Measurements from ENCODE around the gene FMNL3. TPM values are rescaled to one million over a fixed set of nuclear protein-coding genes. Genes with fewer than 3 reads are reported as not detected.

Gene FMNL3
- total RNA-seq, 1 experiment from 2014 or later, result 11.4 TPM

DNA sequence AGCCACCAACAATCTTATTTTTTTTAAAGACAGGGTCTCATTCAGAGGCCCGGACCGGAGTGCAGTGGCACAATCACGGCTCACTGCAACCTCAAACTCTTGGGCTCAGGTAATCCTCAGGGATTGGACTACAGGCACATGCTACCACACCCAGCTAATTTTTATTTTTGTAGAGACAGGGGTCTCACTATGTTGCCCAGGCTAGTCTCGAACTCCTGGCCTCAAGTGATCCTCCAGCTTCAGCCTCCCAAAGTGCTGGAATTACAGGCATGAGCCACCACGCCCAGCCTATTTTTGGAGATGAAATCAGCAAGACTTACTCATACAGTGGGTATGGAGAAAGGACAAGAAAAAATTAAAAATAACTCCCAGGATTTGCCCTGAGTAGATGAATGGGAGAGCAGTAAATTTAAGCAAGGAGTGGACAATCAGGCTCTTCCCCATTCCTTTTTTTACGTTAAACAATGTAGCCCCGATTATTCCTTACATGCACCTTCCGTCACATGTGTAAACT lies 13.2 kb downstream of the FMNL3 start:
- Histone ChIP-seq H3K79me2 (ENCODE audit: low read length) (no peaks in the 10 kb centered on the region), H2AFZ (ENCODE audit: low read length) (no peak overlapping the region), H3K4me1 (ENCODE audit: low read length) (peaks cover 16% of the 10 kb centered on the region), H4K20me1 (ENCODE audit: insufficient read depth, low read depth, low read length) (no peaks in the 10 kb centered on the region; the same call in 1 of the 2 replicates), H3K4me3 (ENCODE audit: low read length) (no peak overlapping the region), H3K27me3 (ENCODE audit: low read length) (no peaks in the 10 kb centered on the region), H3K9me2 (replicated peaks; ENCODE audit: insufficient read depth, low read length) (no peaks in the 10 kb centered on the region), H3K36me3 (ENCODE audit: insufficient read depth, low read length) (no peaks in the 10 kb centered on the region), H3K27ac (ENCODE audit: low read length) (no peak overlapping the region), H3K4me2 (ENCODE audit: low read depth, low read length, poor library complexity, severe bottlenecking) (no peak overlapping the region), H3K9ac (ENCODE audit: low read length) (no peak overlapping the region), H3K9me3 (ENCODE audit: low read length) (no peaks in the 10 kb centered on the region)
- DNase-seq, result no peak

DNA sequence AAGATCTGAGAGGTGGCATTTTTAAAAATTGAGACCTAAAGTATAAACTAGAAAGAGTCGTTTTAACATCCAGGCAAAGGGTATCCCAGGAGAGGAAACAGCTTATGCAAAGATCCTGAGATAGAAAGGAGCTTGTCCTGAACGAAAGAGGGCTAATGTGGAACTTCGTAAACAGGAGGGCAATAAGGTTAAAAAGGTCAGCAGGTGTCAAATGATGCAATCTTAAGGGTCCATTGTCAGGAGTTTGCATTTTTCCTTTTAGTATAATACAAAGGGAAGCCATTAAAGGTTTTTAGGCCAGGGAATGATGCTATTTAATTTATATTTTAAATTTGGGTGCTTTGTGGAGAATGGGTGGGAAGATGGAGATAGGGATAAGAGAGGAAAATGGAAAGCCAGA lies 14.4 kb downstream of the FMNL3 start:
- no peaks in the 10 kb centered on the region for H3K79me2 ChIP-seq (ENCODE audit: low read length)
- no peaks in the 10 kb centered on the region; the same call in 1 of the 2 replicates for H4K20me1 ChIP-seq (ENCODE audit: insufficient read depth, low read depth, low read length)
- no peak overlapping the region for H2AFZ ChIP-seq (ENCODE audit: low read length)
- H3K9ac ChIP-seq (ENCODE audit: low read length), result no peak overlapping the region
- peaks cover 5% of the 10 kb centered on the region for H3K4me1 ChIP-seq (ENCODE audit: low read length)
- H3K9me2 ChIP-seq (replicated peaks; ENCODE audit: insufficient read depth, low read length), result no peaks in the 10 kb centered on the region
- no peaks in the 10 kb centered on the region for H3K27me3 ChIP-seq (ENCODE audit: low read length)
- no peak for DNase-seq
- H3K4me2 ChIP-seq (ENCODE audit: low read depth, low read length, poor library complexity, severe bottlenecking), result no peak overlapping the region
- no peak overlapping the region for H3K27ac ChIP-seq (ENCODE audit: low read length)
- no peaks in the 10 kb centered on the region for H3K36me3 ChIP-seq (ENCODE audit: insufficient read depth, low read length)
- no peak overlapping the region for H3K4me3 ChIP-seq (ENCODE audit: low read length)
- no peaks in the 10 kb centered on the region for H3K9me3 ChIP-seq (ENCODE audit: low read length)

DNA sequence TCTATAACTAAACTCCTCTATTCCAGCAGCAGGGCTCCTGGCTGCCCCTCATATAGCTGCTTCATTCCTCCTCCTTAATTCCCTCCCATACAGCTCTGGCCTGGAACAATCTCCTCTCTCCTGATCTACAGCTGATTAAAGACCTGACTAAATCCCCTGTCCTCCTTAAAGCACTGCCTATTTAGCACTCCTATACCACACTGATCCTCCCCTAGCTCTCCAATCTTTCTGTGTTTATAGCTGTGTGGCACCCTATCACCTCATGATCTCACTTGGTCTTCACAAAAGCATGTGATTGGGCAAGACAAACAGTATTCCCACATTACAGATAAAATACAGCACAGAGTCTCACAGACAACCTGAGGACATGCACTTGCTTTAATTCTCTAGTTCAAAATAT lies 17.4 kb downstream of the FMNL3 start:
- H4K20me1 ChIP-seq (ENCODE audit: insufficient read depth, low read depth, low read length), result no peaks in the 10 kb centered on the region; the same call in 1 of the 2 replicates

DNA sequence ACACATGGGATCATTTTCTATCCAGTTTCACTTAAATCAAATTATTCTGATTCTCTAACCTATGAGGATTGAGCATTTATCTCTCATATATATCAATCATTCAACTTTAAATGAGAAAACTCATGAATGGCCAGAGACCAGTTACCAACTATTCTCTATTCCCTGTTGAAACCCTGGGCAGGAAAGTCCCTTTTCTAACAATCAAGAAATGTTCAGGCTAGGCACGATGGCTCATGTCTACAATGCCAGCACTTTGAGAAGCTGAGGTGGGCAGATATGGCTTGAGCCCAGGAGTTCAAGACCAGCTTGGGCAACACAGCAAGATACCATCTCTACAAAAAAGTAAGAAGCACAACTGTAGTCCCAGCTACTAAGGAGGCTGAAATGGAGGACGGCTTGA lies 18.0 kb downstream of the FMNL3 start:
- H4K20me1 ChIP-seq (ENCODE audit: insufficient read depth, low read depth, low read length), result no peaks in the 10 kb centered on the region; the same call in 1 of the 2 replicates
- H3K27ac ChIP-seq (ENCODE audit: low read length), result no peak overlapping the region
- no peaks in the 10 kb centered on the region for H3K27me3 ChIP-seq (ENCODE audit: low read length)
- H3K9me3 ChIP-seq (ENCODE audit: low read length), result no peaks in the 10 kb centered on the region
- no peak overlapping the region for H3K4me2 ChIP-seq (ENCODE audit: low read depth, low read length, poor library complexity, severe bottlenecking)
- no peaks in the 10 kb centered on the region for H3K9me2 ChIP-seq (replicated peaks; ENCODE audit: insufficient read depth, low read length)
- H3K9ac ChIP-seq (ENCODE audit: low read length), result no peak overlapping the region
- no peaks in the 10 kb centered on the region for H3K79me2 ChIP-seq (ENCODE audit: low read length)
- no peaks in the 10 kb centered on the region for H3K4me1 ChIP-seq (ENCODE audit: low read length)
- no peak for DNase-seq
- no peak overlapping the region for H3K4me3 ChIP-seq (ENCODE audit: low read length)
- no peaks in the 10 kb centered on the region for H3K36me3 ChIP-seq (ENCODE audit: insufficient read depth, low read length)
- H2AFZ ChIP-seq (ENCODE audit: low read length), result no peak overlapping the region

More for the DNA sequence above, 17.4 kb downstream of the FMNL3 start:
- H3K4me2 ChIP-seq (ENCODE audit: low read depth, low read length, poor library complexity, severe bottlenecking), result no peak overlapping the region
- no peaks in the 10 kb centered on the region for H3K9me2 ChIP-seq (replicated peaks; ENCODE audit: insufficient read depth, low read length)
- H3K4me1 ChIP-seq (ENCODE audit: low read length), result no peaks in the 10 kb centered on the region
- no peaks in the 10 kb centered on the region for H3K36me3 ChIP-seq (ENCODE audit: insufficient read depth, low read length)
- no peak overlapping the region for H3K27ac ChIP-seq (ENCODE audit: low read length)
- H3K79me2 ChIP-seq (ENCODE audit: low read length), result no peaks in the 10 kb centered on the region
- no peaks in the 10 kb centered on the region for H3K27me3 ChIP-seq (ENCODE audit: low read length)
- no peaks in the 10 kb centered on the region for H3K9me3 ChIP-seq (ENCODE audit: low read length)
- H3K4me3 ChIP-seq (ENCODE audit: low read length), result no peak overlapping the region
- H3K9ac ChIP-seq (ENCODE audit: low read length), result no peak overlapping the region
- DNase-seq, result no peak
- H2AFZ ChIP-seq (ENCODE audit: low read length), result no peak overlapping the region

DNA sequence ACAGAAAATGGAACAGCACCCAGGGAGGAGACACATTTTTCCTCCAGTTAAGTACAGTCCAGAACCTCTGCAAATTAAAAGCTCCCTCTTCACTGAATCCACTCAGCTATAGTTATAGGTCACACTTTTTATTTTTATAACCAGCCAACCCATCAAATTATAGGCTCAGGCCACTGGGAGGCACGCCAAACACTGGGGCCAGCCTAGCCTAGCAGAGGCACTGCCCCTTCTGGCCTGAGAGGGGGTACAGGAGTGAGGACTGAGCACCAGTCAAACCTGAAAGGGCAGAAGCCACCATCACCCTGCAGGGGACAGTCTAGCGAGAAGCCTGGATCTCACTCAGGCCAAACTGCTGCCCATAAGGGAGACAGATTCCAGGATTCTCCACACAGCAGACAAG lies 19.3 kb downstream of the FMNL3 start:
- Histone ChIP-seq H3K4me1 (ENCODE audit: low read length) (no peaks in the 10 kb centered on the region), H3K79me2 (ENCODE audit: low read length) (no peaks in the 10 kb centered on the region)

DNA sequence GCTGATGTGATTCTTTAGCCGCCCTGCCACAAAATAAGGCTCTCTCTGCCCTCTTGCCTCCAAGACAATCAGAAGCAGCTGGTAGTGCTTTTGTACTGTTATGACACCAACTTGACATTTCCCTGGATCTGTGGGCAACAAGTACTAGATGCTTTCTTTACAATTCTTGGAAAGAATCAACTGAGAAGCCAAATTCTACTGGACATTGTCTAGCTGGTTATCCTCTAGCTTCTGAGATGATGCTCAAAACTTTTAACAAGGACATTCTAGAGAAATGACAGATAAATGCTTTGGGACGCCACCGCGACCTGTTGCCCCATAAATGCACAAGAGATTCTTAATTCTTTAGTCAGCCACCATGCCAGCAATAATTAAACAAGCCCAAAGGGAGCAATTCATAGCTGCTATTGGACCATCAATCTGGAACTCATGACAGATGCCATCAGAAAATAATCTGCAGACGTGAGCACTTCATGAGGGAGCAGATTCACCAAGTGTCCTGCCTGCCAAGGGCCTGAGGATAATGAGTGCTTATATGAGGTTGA lies 22.8 kb downstream of the FMNL3 start:
- Histone ChIP-seq H3K27ac (ENCODE audit: low read length) (no peak overlapping the region), H2AFZ (ENCODE audit: low read length) (no peak overlapping the region), H3K4me1 (ENCODE audit: low read length) (no peaks in the 10 kb centered on the region; the same call in 1 of the 2 replicates), H4K20me1 (ENCODE audit: insufficient read depth, low read depth, low read length) (no peaks in the 10 kb centered on the region), H3K4me2 (ENCODE audit: low read depth, low read length, poor library complexity, severe bottlenecking) (no peak overlapping the region), H3K36me3 (ENCODE audit: insufficient read depth, low read length) (no peaks in the 10 kb centered on the region), H3K9me2 (replicated peaks; ENCODE audit: insufficient read depth, low read length) (no peaks in the 10 kb centered on the region), H3K79me2 (ENCODE audit: low read length) (no peaks in the 10 kb centered on the region), H3K4me3 (ENCODE audit: low read length) (no peak overlapping the region), H3K9me3 (ENCODE audit: low read length) (no peaks in the 10 kb centered on the region), H3K27me3 (ENCODE audit: low read length) (no peaks in the 10 kb centered on the region), H3K9ac (ENCODE audit: low read length) (no peak overlapping the region)
- no peak for DNase-seq

More for the DNA sequence above, 19.3 kb downstream of the FMNL3 start:
- no peak for DNase-seq
- no peaks in the 10 kb centered on the region for H3K36me3 ChIP-seq (ENCODE audit: insufficient read depth, low read length)
- no peaks in the 10 kb centered on the region for H3K9me3 ChIP-seq (ENCODE audit: low read length)
- no peaks in the 10 kb centered on the region; the same call in 1 of the 2 replicates for H4K20me1 ChIP-seq (ENCODE audit: insufficient read depth, low read depth, low read length)
- no peak overlapping the region for H3K9ac ChIP-seq (ENCODE audit: low read length)
- no peak overlapping the region for H2AFZ ChIP-seq (ENCODE audit: low read length)
- H3K9me2 ChIP-seq (replicated peaks; ENCODE audit: insufficient read depth, low read length), result no peaks in the 10 kb centered on the region
- H3K27me3 ChIP-seq (ENCODE audit: low read length), result no peaks in the 10 kb centered on the region
- no peak overlapping the region for H3K27ac ChIP-seq (ENCODE audit: low read length)
- no peak overlapping the region for H3K4me2 ChIP-seq (ENCODE audit: low read depth, low read length, poor library complexity, severe bottlenecking)
- no peak overlapping the region for H3K4me3 ChIP-seq (ENCODE audit: low read length)

DNA sequence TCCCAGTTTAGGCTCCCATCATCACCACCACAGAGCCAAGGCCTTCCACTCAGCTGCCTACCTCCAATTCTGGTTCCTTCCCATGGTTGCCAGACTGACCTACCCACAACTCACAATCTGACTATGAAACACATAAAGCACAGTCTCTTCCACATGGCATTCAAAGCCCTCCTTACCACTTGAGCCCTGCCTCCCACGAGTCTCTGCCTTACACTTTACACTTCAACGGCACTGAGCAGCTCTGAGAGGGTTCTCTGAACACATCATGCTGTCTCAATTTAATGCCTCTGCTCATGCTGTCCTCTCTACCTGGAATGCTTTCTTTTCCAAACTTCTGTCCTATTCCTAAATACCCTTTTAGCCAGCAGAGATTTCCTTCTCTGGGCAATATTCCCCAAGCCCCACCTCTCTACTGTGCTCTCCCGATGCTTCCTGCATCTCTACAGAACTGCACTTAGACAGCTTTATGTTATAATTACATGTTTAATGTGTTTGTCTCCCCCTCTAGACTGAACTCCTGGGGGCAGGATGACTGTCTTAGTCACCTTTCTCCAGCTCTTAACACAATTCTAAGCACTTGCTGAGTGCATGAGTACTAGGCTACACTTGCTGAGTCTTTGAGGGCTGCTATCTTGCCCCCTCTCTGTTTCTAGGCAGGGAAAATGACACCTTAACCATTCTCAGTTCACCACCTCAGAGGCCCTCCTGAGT lies 23.5 kb downstream of the FMNL3 start:
- no peaks in the 10 kb centered on the region for H4K20me1 ChIP-seq (ENCODE audit: insufficient read depth, low read depth, low read length)
- H3K9ac ChIP-seq (ENCODE audit: low read length), result no peak overlapping the region

DNA sequence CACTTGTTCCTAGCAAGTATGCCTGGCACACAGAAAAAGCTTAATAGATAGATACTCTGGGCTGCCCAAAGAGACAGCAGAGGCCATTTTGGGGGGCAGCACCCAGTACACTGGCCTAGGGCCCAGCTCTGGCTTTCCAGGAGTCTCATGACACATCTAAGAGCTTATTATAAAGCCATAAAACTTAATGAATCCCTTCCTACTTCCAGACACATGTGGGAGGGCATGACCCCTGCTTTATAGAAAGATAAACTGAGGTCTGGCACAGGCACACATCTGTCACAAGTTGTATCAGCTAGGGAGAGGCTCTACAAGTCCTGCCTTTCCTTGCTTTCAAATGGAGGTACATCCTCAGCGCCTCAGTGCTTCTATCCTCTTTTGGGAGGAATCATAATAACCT lies 27.1 kb downstream of the FMNL3 start:
- Histone ChIP-seq H3K4me1 (ENCODE audit: low read length) (no peaks in the 10 kb centered on the region; the same call in 1 of the 2 replicates), H4K20me1 (ENCODE audit: insufficient read depth, low read depth, low read length) (no peaks in the 10 kb centered on the region), H3K36me3 (ENCODE audit: insufficient read depth, low read length) (no peaks in the 10 kb centered on the region), H2AFZ (ENCODE audit: low read length) (no peak overlapping the region), H3K4me3 (ENCODE audit: low read length) (no peak overlapping the region), H3K79me2 (ENCODE audit: low read length) (no peaks in the 10 kb centered on the region), H3K4me2 (ENCODE audit: low read depth, low read length, poor library complexity, severe bottlenecking) (no peak overlapping the region), H3K9ac (ENCODE audit: low read length) (no peak overlapping the region), H3K9me2 (replicated peaks; ENCODE audit: insufficient read depth, low read length) (no peaks in the 10 kb centered on the region), H3K27me3 (ENCODE audit: low read length) (no peaks in the 10 kb centered on the region), H3K27ac (ENCODE audit: low read length) (no peak overlapping the region), H3K9me3 (ENCODE audit: low read length) (no peaks in the 10 kb centered on the region)
- no peak for DNase-seq

More for the DNA sequence above, 23.5 kb downstream of the FMNL3 start:
- Histone ChIP-seq H3K36me3 (ENCODE audit: insufficient read depth, low read length) (no peaks in the 10 kb centered on the region), H3K4me2 (ENCODE audit: low read depth, low read length, poor library complexity, severe bottlenecking) (no peak overlapping the region), H3K27ac (ENCODE audit: low read length) (no peak overlapping the region), H3K79me2 (ENCODE audit: low read length) (no peaks in the 10 kb centered on the region), H3K9me3 (ENCODE audit: low read length) (no peaks in the 10 kb centered on the region), H3K9me2 (replicated peaks; ENCODE audit: insufficient read depth, low read length) (no peaks in the 10 kb centered on the region), H2AFZ (ENCODE audit: low read length) (no peak overlapping the region), H3K4me1 (ENCODE audit: low read length) (no peaks in the 10 kb centered on the region; the same call in 1 of the 2 replicates), H3K4me3 (ENCODE audit: low read length) (no peak overlapping the region), H3K27me3 (ENCODE audit: low read length) (no peaks in the 10 kb centered on the region)
- DNase-seq, result no peak

Data from Karpas-422 (cell line).